Measurements from ENCODE around the gene FDPS.

FDPS gene

GRCh38 chr1:155308493-155309422 is at the start of gene FDPS:
TSS of gene FDPS (plus strand) at chr1:155308866. CDS start at chr1:155309790, 924 bp downstream.
- DNase-seq, result peak; percentile 92 to 98

- DNase-seq, result no peak
Measured at GRCh38 chr1:155260276-155260675, 48.4 kb upstream of the FDPS start.

GRCh38 chr1:155261493-155261851 is 47.2 kb upstream of the FDPS start:
- DNase-seq, result peak in 1 of 2 experiments; percentile 9

- DNase-seq, result peak; percentile 81 to 84
Measured at GRCh38 chr1:155261852-155262673, 46.6 kb upstream of the FDPS start, which contains the start of gene SCAMP3. TSS of gene SCAMP3 (minus strand) at chr1:155262360. CDS start at chr1:155262151, 209 bp downstream.

- no peak for DNase-seq
Measured at GRCh38 chr1:155263067-155263466, 45.6 kb upstream of the FDPS start.

GRCh38 chr1:155266553-155266952 is 42.1 kb upstream of the FDPS start:
- DNase-seq, result no peak

GRCh38 chr1:155267373-155267772 is 41.3 kb upstream of the FDPS start:
- no peak for DNase-seq

- no peak for DNase-seq
Measured at GRCh38 chr1:155268630-155269029, 40.0 kb upstream of the FDPS start.

GRCh38 chr1:155269381-155269780 is 39.3 kb upstream of the FDPS start:
- no peak for DNase-seq

GRCh38 chr1:155272466-155273342 is 36.0 kb upstream of the FDPS start:
- no peak for DNase-seq

GRCh38 chr1:155273343-155274245 is 35.1 kb upstream of the FDPS start, which contains the start of gene CLK2:
TSS of gene CLK2 (minus strand) at chr1:155273504. CDS start at chr1:155270977, 2,527 bp downstream.
- peak; percentile 96 for DNase-seq

GRCh38 chr1:155277070-155277901 is 31.4 kb upstream of the FDPS start, which contains the start of gene HCN3:
TSS of gene HCN3 (plus strand) at chr1:155277463. CDS start at chr1:155277591, 128 bp downstream.
- DNase-seq, result peak; percentile 94 to 95

- peak; percentile 68 to 71 for DNase-seq
Measured at GRCh38 chr1:155277902-155278688, 30.6 kb upstream of the FDPS start.

- no peak for DNase-seq
Measured at GRCh38 chr1:155278689-155279160, 29.9 kb upstream of the FDPS start.

GRCh38 chr1:155279268-155279667 is 29.4 kb upstream of the FDPS start:
- DNase-seq, result no peak

GRCh38 chr1:155282488-155283091 is 26.1 kb upstream of the FDPS start:
- no peak for DNase-seq

- DNase-seq, result no peak
Measured at GRCh38 chr1:155284476-155284875, 24.2 kb upstream of the FDPS start.

- DNase-seq, result no peak
Measured at GRCh38 chr1:155285063-155285462, 23.6 kb upstream of the FDPS start.

- no peak for DNase-seq
Measured at GRCh38 chr1:155285631-155286044, 23.0 kb upstream of the FDPS start.
